Nephron progenitor cell (in vitro differentiated cells): Measurements from ENCODE around the gene LYPD4.

Experiments
- DNase-seq: peaks from one replicate; pipeline ENCODE4 v3.0.0; 2021
- H3K27ac Mint-ChIP-seq: 2 replicates; pipeline ENCODE4 v1.8.0; 2021; ENCODE audit warnings: mild to moderate bottlenecking, moderate library complexity, mixed read lengths
- H3K27me3 Mint-ChIP-seq: 2 replicates; pipeline ENCODE4 v1.8.0; 2021; ENCODE audit warnings: mild to moderate bottlenecking, low read depth, mixed read lengths; ENCODE audit not compliant: poor library complexity
- H3K36me3 Mint-ChIP-seq: 2 replicates; pipeline ENCODE4 v1.8.0; 2021; ENCODE audit warnings: low read depth, mixed read lengths
- H3K4me1 Mint-ChIP-seq: 2 replicates; pipeline ENCODE4 v1.8.0; 2021; ENCODE audit warnings: mixed read lengths
- H3K4me3 Mint-ChIP-seq: 2 replicates; pipeline ENCODE4 v1.8.0; 2021; ENCODE audit warnings: mild to moderate bottlenecking, moderate library complexity, mixed read lengths
- H3K9me3 Mint-ChIP-seq: 2 replicates; pipeline ENCODE4 v1.8.0; 2021; ENCODE audit warnings: mild to moderate bottlenecking, moderate library complexity, mixed read lengths
- TF ChIP-seq, protein P1 (sequence below): fragments of 200-600 bp; sonication (generic); IDR thresholded peaks from 2 replicates; pipeline ENCODE4 v1.5.0; 2021; ENCODE audit warnings: antibody characterized with exemption

The LYPD4 gene

DNA sequence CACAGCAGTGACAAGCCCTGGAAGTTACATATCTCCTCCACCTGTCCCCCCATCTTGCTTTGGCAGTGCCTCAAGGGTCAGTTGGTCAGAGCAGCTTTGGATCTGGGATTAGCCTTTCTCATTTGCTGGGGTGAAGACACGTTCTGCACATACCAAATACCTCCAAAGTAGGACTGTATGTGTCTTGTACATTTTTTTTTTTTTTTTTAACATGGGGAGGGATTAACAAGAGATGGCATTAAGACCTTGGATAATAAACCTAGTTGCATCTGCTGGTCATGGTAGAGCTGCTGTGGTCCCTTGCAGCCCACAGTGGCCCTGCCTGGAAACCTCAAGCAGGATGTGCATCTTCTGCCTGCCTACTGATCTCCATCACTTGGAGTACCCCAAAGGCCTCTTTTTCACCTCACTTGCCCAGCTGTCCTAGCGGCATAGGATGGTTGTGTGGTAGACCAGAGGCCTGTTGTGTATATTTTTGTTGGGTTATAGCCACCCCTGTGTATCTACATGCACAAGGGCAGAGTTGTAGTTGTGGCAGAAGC is 18.0 kb upstream of the LYPD4 start:
- H3K27ac Mint-ChIP-seq, result no peak overlapping the region
- DNase-seq, result no peak
- TF ChIP-seq, protein P1, sequence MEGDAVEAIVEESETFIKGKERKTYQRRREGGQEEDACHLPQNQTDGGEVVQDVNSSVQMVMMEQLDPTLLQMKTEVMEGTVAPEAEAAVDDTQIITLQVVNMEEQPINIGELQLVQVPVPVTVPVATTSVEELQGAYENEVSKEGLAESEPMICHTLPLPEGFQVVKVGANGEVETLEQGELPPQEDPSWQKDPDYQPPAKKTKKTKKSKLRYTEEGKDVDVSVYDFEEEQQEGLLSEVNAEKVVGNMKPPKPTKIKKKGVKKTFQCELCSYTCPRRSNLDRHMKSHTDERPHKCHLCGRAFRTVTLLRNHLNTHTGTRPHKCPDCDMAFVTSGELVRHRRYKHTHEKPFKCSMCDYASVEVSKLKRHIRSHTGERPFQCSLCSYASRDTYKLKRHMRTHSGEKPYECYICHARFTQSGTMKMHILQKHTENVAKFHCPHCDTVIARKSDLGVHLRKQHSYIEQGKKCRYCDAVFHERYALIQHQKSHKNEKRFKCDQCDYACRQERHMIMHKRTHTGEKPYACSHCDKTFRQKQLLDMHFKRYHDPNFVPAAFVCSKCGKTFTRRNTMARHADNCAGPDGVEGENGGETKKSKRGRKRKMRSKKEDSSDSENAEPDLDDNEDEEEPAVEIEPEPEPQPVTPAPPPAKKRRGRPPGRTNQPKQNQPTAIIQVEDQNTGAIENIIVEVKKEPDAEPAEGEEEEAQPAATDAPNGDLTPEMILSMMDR, result no peak
- H3K36me3 Mint-ChIP-seq, result peaks cover 53% of the 10 kb centered on the region
- no peaks in the 10 kb centered on the region for H3K9me3 Mint-ChIP-seq
- H3K27me3 Mint-ChIP-seq, result peaks cover 11% of the 10 kb centered on the region
- peak overlapping the region; percentile 94 for H3K4me3 Mint-ChIP-seq
- H3K4me1 Mint-ChIP-seq, result peaks cover 43% of the 10 kb centered on the region

DNA sequence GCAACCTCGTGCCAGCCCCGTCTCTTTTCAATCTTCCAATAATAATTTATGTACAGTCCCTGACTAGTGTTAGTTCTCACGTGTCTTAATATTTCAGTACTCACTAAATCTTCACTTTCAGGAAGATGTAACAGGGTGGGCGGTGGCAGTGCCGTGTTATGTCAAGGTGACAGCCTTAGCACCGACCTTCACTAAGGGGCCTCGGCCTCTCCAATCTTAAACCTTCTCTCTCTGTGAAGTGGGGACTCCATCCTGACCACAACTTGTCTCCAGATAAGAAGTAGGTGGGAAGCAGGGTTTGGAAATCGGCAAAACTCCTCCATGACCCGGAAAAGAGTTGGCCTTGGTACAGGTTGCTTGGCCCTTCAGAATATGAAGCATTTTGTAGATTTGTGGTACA is 17.4 kb upstream of the LYPD4 start:
- Mint-ChIP-seq H3K4me1 (peaks cover 43% of the 10 kb centered on the region), H3K9me3 (no peaks in the 10 kb centered on the region), H3K4me3 (peak overlapping the region; percentile 94), H3K36me3 (peaks cover 53% of the 10 kb centered on the region), H3K27me3 (peaks cover 17% of the 10 kb centered on the region), H3K27ac (peak overlapping the region; percentile 82)
- no peak for DNase-seq
- TF ChIP-seq, protein P1, result no peak

DNA sequence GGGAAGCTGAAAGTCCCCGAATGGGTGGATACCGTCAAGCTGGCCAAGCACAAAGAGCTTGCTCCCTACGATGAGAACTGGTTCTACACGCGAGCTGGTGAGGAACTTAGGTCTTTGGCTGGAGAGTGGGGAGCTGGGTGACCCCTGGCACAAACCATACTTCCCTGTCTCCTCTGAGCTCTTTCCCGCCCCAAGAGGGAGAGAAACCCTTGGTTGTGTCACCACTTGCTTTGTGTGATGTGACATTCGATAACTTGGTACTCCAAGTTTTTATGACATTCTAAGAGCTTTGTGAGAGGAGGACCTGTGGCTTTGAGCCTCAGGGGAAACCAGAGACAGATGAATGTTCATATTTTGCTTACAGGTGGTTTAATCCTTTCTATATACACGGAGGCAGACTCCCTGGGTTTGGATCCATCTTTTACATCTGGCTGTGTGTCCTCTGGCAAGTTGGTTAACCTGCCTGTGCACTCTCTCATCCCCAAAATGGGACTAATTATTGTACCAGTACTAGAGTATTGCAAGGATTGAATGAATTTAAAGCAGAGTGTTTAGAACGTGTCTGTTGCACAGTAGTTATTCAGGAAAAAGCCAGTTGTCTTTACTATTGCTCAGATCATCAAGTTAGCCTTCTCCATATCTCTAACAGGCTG is 16.8 kb upstream of the LYPD4 start:
- Mint-ChIP-seq H3K9me3 (no peaks in the 10 kb centered on the region), H3K27me3 (peaks cover 23% of the 10 kb centered on the region), H3K27ac (peak overlapping the region; percentile 94), H3K4me3 (peak overlapping the region; percentile 94), H3K36me3 (peaks cover 51% of the 10 kb centered on the region), H3K4me1 (peaks cover 43% of the 10 kb centered on the region)
- no peak for DNase-seq
- TF ChIP-seq, protein P1, result no peak

DNA sequence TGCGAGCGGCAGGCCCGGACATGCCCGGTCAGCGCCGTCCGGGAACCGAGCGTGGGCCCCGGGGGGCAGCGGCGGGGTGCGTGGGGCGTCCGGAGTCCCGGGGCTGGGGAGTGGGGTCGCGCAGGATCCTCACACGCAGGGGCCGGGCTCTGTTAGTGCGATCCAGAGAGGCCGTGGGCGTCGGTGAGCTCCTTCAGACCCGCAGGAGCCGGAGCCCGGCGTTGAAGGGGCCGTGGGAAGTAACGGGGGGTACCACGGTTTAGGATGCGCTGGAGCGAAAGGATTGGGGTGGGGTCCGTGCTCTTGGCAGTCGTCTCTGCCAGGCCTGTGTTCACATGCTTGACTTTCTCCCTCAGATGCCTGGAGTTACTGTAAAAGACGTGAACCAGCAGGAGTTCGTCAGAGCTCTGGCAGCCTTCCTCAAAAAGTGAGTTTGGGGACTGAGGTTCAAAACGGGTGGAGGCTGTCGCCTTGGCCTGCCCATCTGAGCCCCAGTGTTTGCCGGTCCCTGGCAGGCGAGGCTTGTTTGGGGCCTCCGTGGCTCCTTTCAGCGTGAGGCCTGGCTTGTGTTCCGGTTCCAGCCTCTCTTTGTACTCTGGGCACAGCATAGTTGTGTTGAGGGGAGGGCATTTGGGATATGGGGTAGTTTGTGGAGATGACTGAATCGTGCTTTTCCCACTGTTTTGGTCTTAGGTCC is 16.1 kb upstream of the LYPD4 start:
- DNase-seq, result no peak
- Mint-ChIP-seq H3K27ac (peak overlapping the region; percentile 94), H3K27me3 (peaks cover 29% of the 10 kb centered on the region), H3K4me1 (peaks cover 43% of the 10 kb centered on the region), H3K36me3 (peaks cover 47% of the 10 kb centered on the region), H3K4me3 (peak overlapping the region; percentile 94), H3K9me3 (no peaks in the 10 kb centered on the region)
- TF ChIP-seq, protein P1, result no peak

DNA sequence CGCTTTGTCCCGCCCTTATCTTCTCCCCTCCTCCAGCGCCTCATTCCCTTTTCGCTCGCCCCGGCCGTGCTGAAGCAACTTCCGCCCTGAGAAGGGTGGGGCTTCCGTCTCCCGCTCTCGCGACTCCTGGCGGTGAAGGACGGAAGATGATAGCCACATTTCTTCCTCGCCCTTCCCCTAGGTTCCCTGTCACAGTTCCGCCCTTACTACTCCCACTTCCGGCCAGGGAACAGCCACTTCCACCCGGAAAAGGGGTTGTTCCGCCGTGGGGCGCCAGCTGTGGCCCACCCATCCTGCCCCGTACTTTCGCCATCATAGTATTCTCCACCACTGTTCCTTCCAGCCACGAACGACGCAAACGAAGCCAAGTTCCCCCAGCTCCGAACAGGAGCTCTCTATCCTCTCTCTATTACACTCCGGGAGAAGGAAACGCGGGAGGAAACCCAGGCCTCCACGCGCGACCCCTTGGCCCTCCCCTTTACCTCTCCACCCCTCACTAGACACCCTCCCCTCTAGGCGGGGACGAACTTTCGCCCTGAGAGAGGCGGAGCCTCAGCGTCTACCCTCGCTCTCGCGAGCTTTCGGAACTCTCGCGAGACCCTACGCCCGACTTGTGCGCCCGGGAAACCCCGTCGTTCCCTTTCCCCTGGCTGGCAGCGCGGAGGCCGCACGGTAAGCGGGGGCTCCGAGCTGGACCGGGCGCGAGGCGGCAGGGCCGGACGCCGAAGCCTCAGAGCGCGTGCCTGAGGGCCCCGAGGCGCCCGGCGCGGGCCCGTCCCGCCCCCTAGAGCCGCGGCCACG is 15.3 kb upstream of the LYPD4 start, which contains the start of gene RPS19:
RPS19 (plus strand) TSS at position 638 of the 801 bp plus-strand sequence. CDS start 520 bp downstream, outside the sequence.
- peak; percentile 98 for DNase-seq
- Mint-ChIP-seq H3K4me1 (peaks cover 43% of the 10 kb centered on the region), H3K36me3 (peaks cover 42% of the 10 kb centered on the region), H3K9me3 (no peaks in the 10 kb centered on the region), H3K27ac (peak within 1 kb of the TSS; percentile 99), H3K4me3 (peak within 1 kb of the TSS; percentile 94), H3K27me3 (peaks cover 37% of the 10 kb centered on the region)
- TF ChIP-seq, protein P1, result peak; percentile 57
